ENCODE measurements around the gene FKBP2.

DNA sequence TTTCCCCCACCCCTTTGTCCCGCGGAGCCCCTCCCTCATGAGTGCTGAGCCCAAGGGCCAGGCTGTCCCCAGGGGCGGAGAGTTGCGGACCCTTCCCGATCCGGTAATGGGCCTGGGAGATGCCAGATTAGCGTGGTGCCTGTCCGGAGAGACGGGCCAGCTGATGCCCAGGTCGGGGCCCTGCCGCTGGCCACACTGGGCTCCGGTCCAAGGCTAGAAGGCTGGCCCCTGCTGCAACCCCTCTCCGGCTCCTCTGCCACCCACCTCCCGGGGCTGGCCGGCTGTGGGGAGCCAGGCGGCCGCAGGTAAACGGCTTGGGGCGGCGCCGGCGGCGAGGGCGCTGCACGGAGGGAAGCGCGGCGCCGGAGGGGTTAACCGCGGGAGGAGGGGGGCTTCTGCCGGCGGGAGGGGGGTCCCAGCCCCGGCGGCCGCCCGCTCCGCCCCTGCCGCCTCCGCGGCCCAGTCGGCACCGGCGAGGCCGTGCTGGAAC, 50.4 kb downstream of the FKBP2 start, which contains the start of gene KCNK4:
- TF ChIP-seq, protein P1, sequence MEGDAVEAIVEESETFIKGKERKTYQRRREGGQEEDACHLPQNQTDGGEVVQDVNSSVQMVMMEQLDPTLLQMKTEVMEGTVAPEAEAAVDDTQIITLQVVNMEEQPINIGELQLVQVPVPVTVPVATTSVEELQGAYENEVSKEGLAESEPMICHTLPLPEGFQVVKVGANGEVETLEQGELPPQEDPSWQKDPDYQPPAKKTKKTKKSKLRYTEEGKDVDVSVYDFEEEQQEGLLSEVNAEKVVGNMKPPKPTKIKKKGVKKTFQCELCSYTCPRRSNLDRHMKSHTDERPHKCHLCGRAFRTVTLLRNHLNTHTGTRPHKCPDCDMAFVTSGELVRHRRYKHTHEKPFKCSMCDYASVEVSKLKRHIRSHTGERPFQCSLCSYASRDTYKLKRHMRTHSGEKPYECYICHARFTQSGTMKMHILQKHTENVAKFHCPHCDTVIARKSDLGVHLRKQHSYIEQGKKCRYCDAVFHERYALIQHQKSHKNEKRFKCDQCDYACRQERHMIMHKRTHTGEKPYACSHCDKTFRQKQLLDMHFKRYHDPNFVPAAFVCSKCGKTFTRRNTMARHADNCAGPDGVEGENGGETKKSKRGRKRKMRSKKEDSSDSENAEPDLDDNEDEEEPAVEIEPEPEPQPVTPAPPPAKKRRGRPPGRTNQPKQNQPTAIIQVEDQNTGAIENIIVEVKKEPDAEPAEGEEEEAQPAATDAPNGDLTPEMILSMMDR (IDR thresholded peaks at IDR 0.05; ENCODE audit: insufficient read depth, low read length): no peak
- TF ChIP-seq POLR2AphosphoS5 (IDR thresholded peaks at IDR 0.05; ENCODE audit: low read depth) (no peak), GABPA (IDR thresholded peaks at IDR 0.05; ENCODE audit: low read depth) (no peak), SPI1 (IDR thresholded peaks at IDR 0.05; ENCODE audit: borderline replicate concordance, low read depth) (no peak)
- TF ChIP-seq, protein P2, sequence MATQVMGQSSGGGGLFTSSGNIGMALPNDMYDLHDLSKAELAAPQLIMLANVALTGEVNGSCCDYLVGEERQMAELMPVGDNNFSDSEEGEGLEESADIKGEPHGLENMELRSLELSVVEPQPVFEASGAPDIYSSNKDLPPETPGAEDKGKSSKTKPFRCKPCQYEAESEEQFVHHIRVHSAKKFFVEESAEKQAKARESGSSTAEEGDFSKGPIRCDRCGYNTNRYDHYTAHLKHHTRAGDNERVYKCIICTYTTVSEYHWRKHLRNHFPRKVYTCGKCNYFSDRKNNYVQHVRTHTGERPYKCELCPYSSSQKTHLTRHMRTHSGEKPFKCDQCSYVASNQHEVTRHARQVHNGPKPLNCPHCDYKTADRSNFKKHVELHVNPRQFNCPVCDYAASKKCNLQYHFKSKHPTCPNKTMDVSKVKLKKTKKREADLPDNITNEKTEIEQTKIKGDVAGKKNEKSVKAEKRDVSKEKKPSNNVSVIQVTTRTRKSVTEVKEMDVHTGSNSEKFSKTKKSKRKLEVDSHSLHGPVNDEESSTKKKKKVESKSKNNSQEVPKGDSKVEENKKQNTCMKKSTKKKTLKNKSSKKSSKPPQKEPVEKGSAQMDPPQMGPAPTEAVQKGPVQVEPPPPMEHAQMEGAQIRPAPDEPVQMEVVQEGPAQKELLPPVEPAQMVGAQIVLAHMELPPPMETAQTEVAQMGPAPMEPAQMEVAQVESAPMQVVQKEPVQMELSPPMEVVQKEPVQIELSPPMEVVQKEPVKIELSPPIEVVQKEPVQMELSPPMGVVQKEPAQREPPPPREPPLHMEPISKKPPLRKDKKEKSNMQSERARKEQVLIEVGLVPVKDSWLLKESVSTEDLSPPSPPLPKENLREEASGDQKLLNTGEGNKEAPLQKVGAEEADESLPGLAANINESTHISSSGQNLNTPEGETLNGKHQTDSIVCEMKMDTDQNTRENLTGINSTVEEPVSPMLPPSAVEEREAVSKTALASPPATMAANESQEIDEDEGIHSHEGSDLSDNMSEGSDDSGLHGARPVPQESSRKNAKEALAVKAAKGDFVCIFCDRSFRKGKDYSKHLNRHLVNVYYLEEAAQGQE (IDR thresholded peaks at IDR 0.05; ENCODE audit: insufficient replicate concordance, low read depth): no peak
